ENCODE data around the gene TRIM24.

The TRIM24 gene

GRCh38 chr7:138563808-138564207 lies 103.7 kb downstream of the TRIM24 start:
- no peak for TF ChIP-seq POLR2AphosphoS5 (IDR thresholded peaks at IDR 0.05; ENCODE audit: low read depth, low read length)
- TF ChIP-seq SIN3A (IDR thresholded peaks at IDR 0.05; ENCODE audit: borderline replicate concordance, insufficient read depth, low read length), result no peak

GRCh38 chr7:138564365-138564764 lies 104.3 kb downstream of the TRIM24 start:
- TF ChIP-seq SIN3A (IDR thresholded peaks at IDR 0.05; ENCODE audit: borderline replicate concordance, insufficient read depth, low read length), result no peak
- TF ChIP-seq POLR2AphosphoS5 (IDR thresholded peaks at IDR 0.05; ENCODE audit: low read depth, low read length), result no peak
- no peak for TF ChIP-seq FOXP2 (optimal IDR thresholded peaks at IDR 0.05; ENCODE audit: borderline replicate concordance, extremely low read depth, extremely low read length, insufficient read depth)
- no peak for TF ChIP-seq REST (IDR thresholded peaks at IDR 0.05; ENCODE audit: insufficient read depth in 1 of 2, low read depth in 2 of 2, low read length in 2 of 2)
- no peak for TF ChIP-seq TAF1 (IDR thresholded peaks at IDR 0.05; ENCODE audit: borderline replicate concordance, insufficient read depth, low read length)

GRCh38 chr7:138565071-138565450 lies 105.0 kb downstream of the TRIM24 start:
- no peak for TF ChIP-seq TAF1 (IDR thresholded peaks at IDR 0.05; ENCODE audit: borderline replicate concordance, insufficient read depth, low read length)
- TF ChIP-seq SIN3A (IDR thresholded peaks at IDR 0.05; ENCODE audit: borderline replicate concordance, insufficient read depth, low read length), result no peak
- TF ChIP-seq POLR2AphosphoS5 (IDR thresholded peaks at IDR 0.05; ENCODE audit: low read depth, low read length), result no peak
- no peak for TF ChIP-seq FOXP2 (optimal IDR thresholded peaks at IDR 0.05; ENCODE audit: borderline replicate concordance, extremely low read depth, extremely low read length, insufficient read depth)
- no peak for TF ChIP-seq REST (IDR thresholded peaks at IDR 0.05; ENCODE audit: insufficient read depth in 1 of 2, low read depth in 2 of 2, low read length in 2 of 2)

GRCh38 chr7:138565451-138566114 lies 105.5 kb downstream of the TRIM24 start:
- no peak for TF ChIP-seq FOXP2 (optimal IDR thresholded peaks at IDR 0.05; ENCODE audit: borderline replicate concordance, extremely low read depth, extremely low read length, insufficient read depth)
- no peak for TF ChIP-seq TAF1 (IDR thresholded peaks at IDR 0.05; ENCODE audit: borderline replicate concordance, insufficient read depth, low read length)
- TF ChIP-seq REST (IDR thresholded peaks at IDR 0.05; ENCODE audit: insufficient read depth in 1 of 2, low read depth in 2 of 2, low read length in 2 of 2), result no peak
- no peak for TF ChIP-seq POLR2AphosphoS5 (IDR thresholded peaks at IDR 0.05; ENCODE audit: low read depth, low read length)
- TF ChIP-seq SIN3A (IDR thresholded peaks at IDR 0.05; ENCODE audit: borderline replicate concordance, insufficient read depth, low read length), result no peak

GRCh38 chr7:138568655-138569054 lies 108.6 kb downstream of the TRIM24 start:
- no peak for TF ChIP-seq FOXP2 (optimal IDR thresholded peaks at IDR 0.05; ENCODE audit: borderline replicate concordance, extremely low read depth, extremely low read length, insufficient read depth)
- TF ChIP-seq POLR2AphosphoS5 (IDR thresholded peaks at IDR 0.05; ENCODE audit: low read depth, low read length), result no peak
- TF ChIP-seq SIN3A (IDR thresholded peaks at IDR 0.05; ENCODE audit: borderline replicate concordance, insufficient read depth, low read length), result no peak
- TF ChIP-seq REST (IDR thresholded peaks at IDR 0.05; ENCODE audit: insufficient read depth in 1 of 2, low read depth in 2 of 2, low read length in 2 of 2), result no peak
- no peak for TF ChIP-seq TAF1 (IDR thresholded peaks at IDR 0.05; ENCODE audit: borderline replicate concordance, insufficient read depth, low read length)
